LNCaP clone FGC (cell line): ENCODE data around the gene MAPK8.
A peak's percentile ranks its signal among the peaks of the same experiment; 100 is the strongest.

Experiments used
- DNase-seq: peaks from one replicate; pipeline ENCODE4 v3.0.0-alpha.2; 2011; ENCODE audit warnings: low read depth
- H3K4me3 ChIP-seq: 2 replicates; pipeline ENCODE4 v1.5.1; 2011; ENCODE audit warnings: mild to moderate bottlenecking, low read depth, low read length, control low read depth
- CTCF ChIP-seq: IDR thresholded peaks from 2 replicates; pipeline ENCODE4 v1.5.1; 2012; ENCODE audit warnings: mild to moderate bottlenecking; ENCODE audit not compliant: control insufficient read depth, insufficient read depth; ENCODE audit errors: extremely low read depth

Gene MAPK8

DNA sequence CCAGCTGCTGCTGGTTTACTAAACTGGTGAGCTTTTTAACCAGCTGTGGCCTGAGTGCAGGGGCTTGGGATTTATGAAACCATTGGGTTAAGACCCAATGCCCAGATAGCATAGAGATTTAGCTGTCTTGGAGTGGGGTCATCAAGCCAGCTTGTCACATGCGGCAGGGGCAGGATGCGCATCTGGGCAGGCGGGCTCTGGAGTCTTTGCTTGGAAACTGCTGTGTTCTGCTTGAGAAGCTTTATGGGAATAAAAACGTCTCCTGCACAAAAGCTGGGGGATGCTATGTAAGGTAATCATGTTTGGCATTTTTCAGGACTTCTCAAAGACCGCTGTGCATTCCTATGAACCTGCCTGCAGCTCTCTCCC, 136.3 kb downstream of the MAPK8 start:
- no peak overlapping the region for H3K4me3 ChIP-seq
- no peak for TF ChIP-seq CTCF
- no peak for DNase-seq

DNA sequence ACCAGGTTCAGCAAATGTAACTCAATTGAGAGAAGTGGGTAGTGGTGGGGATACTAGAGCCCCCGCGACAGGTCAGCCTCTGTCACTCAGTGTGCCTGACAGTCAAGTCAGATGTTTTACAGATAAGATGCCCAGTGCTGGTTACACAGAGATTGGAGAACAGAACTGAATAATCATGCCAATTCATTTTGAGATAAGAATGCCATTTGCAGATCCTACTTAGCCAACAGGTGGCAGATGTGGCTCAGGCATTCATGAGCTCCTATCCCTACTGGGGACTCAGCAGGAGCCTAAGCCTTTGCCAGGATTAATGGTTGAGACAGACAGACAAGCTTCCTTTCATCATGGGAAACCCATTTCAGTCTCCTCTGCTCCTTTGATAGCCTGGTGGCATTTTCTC, 137.8 kb downstream of the MAPK8 start:
- H3K4me3 ChIP-seq, result no peak overlapping the region
- peak; percentile 69 for TF ChIP-seq CTCF
- peak; percentile 52 for DNase-seq

- DNase-seq, result no peak
- no peak for TF ChIP-seq CTCF
- no peak overlapping the region for H3K4me3 ChIP-seq
These were observed 138.7 kb downstream of the MAPK8 start for GRCh38 chr10:48444861-48445841.

- no peak for TF ChIP-seq CTCF
- DNase-seq, result no peak
These were observed 139.5 kb downstream of the MAPK8 start for GRCh38 chr10:48445932-48446331.

GRCh38 chr10:48446785-48447184, 140.3 kb downstream of the MAPK8 start:
- no peak overlapping the region for H3K4me3 ChIP-seq
- TF ChIP-seq CTCF, result no peak
- no peak for DNase-seq

More at GRCh38 chr10:48445932-48446331, 139.5 kb downstream of the MAPK8 start:
- no peak overlapping the region for H3K4me3 ChIP-seq

GRCh38 chr10:48447356-48448215, 141.1 kb downstream of the MAPK8 start:
- no peak for DNase-seq
- no peak for TF ChIP-seq CTCF
- H3K4me3 ChIP-seq, result no peak overlapping the region
